IMR-90 (cell line): ENCODE measurements around the gene COL4A1. TPM values are rescaled to one million over a fixed set of nuclear protein-coding genes. Genes with fewer than 3 reads are reported as not detected.

Experiments
- ATAC-seq: fragments of 200-7000 bp; cut with Tn5 transposase; 2 replicates; pipeline ENCODE4 v1.9.1; 2020; ENCODE audit warnings: low read depth, mild to moderate bottlenecking, moderate library complexity
- BruUV-seq: library from RNA; stranded (reverse); fragments of 400-500 nt; replicated peaks from 2 replicates; lab custom pipeline; 2021; lab: Mats Ljungman, UMichigan
- CTCF ChIA-PET: fragments of 300-600 bp; formaldehyde crosslinking; extraction: SDS; loops from one replicate; lab custom pipeline; 2021; ENCODE audit warnings: antibody characterized with exemption; lab: Yijun Ruan, JAX
- POLR2A ChIA-PET: fragments of 300-600 bp; sonication (Branson Sonifier 250); formaldehyde crosslinking; loops from one replicate; lab custom pipeline; 2022; ENCODE audit warnings: antibody characterized with exemption; ENCODE audit not compliant: unreplicated experiment; lab: Charles Lee
- DNase-seq: peaks from one replicate; pipeline ENCODE4 v3.0.0; 2013
- H2AFZ ChIP-seq: replicated peaks from 2 replicates; pipeline ENCODE3; 2013; ENCODE audit warnings: low read length, mild to moderate bottlenecking; ENCODE audit not compliant: poor library complexity
- H2AK5ac ChIP-seq: 2 replicates; pipeline ENCODE4 v1.6.1; 2013; ENCODE audit warnings: low read depth, low read length, inconsistent platforms
- H2AK9ac ChIP-seq: replicated peaks from 2 replicates; pipeline ENCODE3; 2013; ENCODE audit warnings: mild to moderate bottlenecking, low read depth, low read length, moderate library complexity; ENCODE audit not compliant: poor library complexity
- H2BK120ac ChIP-seq: 2 replicates; pipeline ENCODE4 v1.6.1; 2013; ENCODE audit warnings: low read depth, low read length, inconsistent platforms
- H2BK15ac ChIP-seq: 3 replicates; pipeline ENCODE4 v1.6.1; 2013; ENCODE audit warnings: low read depth, low read length, inconsistent platforms
- H2BK20ac ChIP-seq: 2 replicates; pipeline ENCODE4 v1.6.1; 2013; ENCODE audit warnings: low read depth, mild to moderate bottlenecking, inconsistent platforms, low read length, moderate library complexity
- H2BK5ac ChIP-seq: 2 replicates; pipeline ENCODE4 v1.6.1; 2013; ENCODE audit warnings: mild to moderate bottlenecking, low read depth, low read length, inconsistent platforms; ENCODE audit not compliant: poor library complexity, severe bottlenecking
- H3K14ac ChIP-seq: replicated peaks from 2 replicates; pipeline ENCODE4 v1.6.1; 2013; ENCODE audit warnings: low read depth, low read length, inconsistent platforms
- H3K18ac ChIP-seq: 2 replicates; pipeline ENCODE4 v1.6.1; 2013; ENCODE audit warnings: low read depth, low read length, control low read depth
- H3K23ac ChIP-seq: 2 replicates; pipeline ENCODE4 v1.6.1; 2013; ENCODE audit warnings: low read depth, low read length, inconsistent platforms
- H3K27ac ChIP-seq: 2 replicates; pipeline ENCODE4 v1.5.1; 2013; ENCODE audit warnings: mild to moderate bottlenecking, control low read depth, low read length; ENCODE audit not compliant: insufficient read depth
- H3K27me3 ChIP-seq: 2 replicates; pipeline ENCODE4 v1.6.1; 2013; ENCODE audit warnings: low read length; ENCODE audit not compliant: control insufficient read depth, insufficient read depth
- H3K36me3 ChIP-seq: 2 replicates; pipeline ENCODE4 v1.6.1; 2013; ENCODE audit warnings: low read length, mixed read lengths; ENCODE audit not compliant: control insufficient read depth, insufficient read depth
- H3K4ac ChIP-seq: 2 replicates; pipeline ENCODE4 v1.6.1; 2013; ENCODE audit warnings: low read depth, low read length, inconsistent platforms
- H3K4me1 ChIP-seq: 2 replicates; pipeline ENCODE4 v1.6.1; 2013; ENCODE audit warnings: low read length, mixed read lengths; ENCODE audit not compliant: control insufficient read depth, insufficient read depth
- H3K4me2 ChIP-seq: 2 replicates; pipeline ENCODE4 v1.6.1; 2013; ENCODE audit warnings: low read depth, mild to moderate bottlenecking, control low read depth, low read length, moderate library complexity
- H3K4me3 ChIP-seq: 2 replicates; pipeline ENCODE4 v1.5.1; 2013; ENCODE audit warnings: low read depth, mild to moderate bottlenecking, control low read depth, low read length, moderate library complexity; ENCODE audit not compliant: insufficient read depth
- H3K56ac ChIP-seq: 2 replicates; pipeline ENCODE4 v1.6.1; 2013; ENCODE audit warnings: low read length, inconsistent platforms; ENCODE audit not compliant: insufficient read depth; ENCODE audit errors: extremely low read depth
- H3K79me1 ChIP-seq, 2 experiments: 2 replicates each; pipeline ENCODE4 v1.6.1; 2013; ENCODE audit warnings: low read length in 2 of 2, inconsistent platforms in 1 of 2, low read depth in 1 of 2
- H3K9ac ChIP-seq: 2 replicates; pipeline ENCODE4 v1.6.1; 2013; ENCODE audit warnings: low read depth, low read length, control low read depth
- H3K9me1 ChIP-seq: 2 replicates; pipeline ENCODE4 v1.6.1; 2013; ENCODE audit warnings: low read length, inconsistent platforms; ENCODE audit not compliant: insufficient read depth
- H3K9me3 ChIP-seq: 2 replicates; pipeline ENCODE4 v1.6.1; 2013; ENCODE audit warnings: low read length; ENCODE audit not compliant: control insufficient read depth, insufficient read depth
- H4K20me1 ChIP-seq: 2 replicates; pipeline ENCODE4 v1.6.1; 2013; ENCODE audit warnings: low read length, inconsistent platforms; ENCODE audit not compliant: insufficient read depth
- H4K5ac ChIP-seq: 2 replicates; pipeline ENCODE4 v1.6.1; 2013; ENCODE audit warnings: mild to moderate bottlenecking, low read depth, low read length, control low read depth
- H4K8ac ChIP-seq, 2 experiments: 2 replicates each; pipeline ENCODE4 v1.6.1; 2013; ENCODE audit warnings: low read depth in 2 of 2, low read length in 2 of 2, control low read depth in 1 of 2, inconsistent platforms in 1 of 2
- H4K91ac ChIP-seq: 2 replicates; pipeline ENCODE4 v1.6.1; 2013; ENCODE audit warnings: low read depth, low read length, inconsistent platforms; ENCODE audit not compliant: insufficient read depth
- MXI1 ChIP-seq: IDR thresholded peaks from 2 replicates; pipeline ENCODE4 v1.6.1; 2012; ENCODE audit warnings: low read depth, mild to moderate bottlenecking, low read length, moderate library complexity, borderline replicate concordance
- WGBS, 2 experiments: methylation state at CpG; one replicate each; pipeline versions ENCODE4 v1.1.5 to v1.1.7; 2013; ENCODE audit warnings: missing lambda C conversion rate in 2 of 2; ENCODE audit not compliant: insufficient read length in 1 of 2; ENCODE audit errors: extremely low coverage in 2 of 2; 5-methylcytosine and 5-hydroxymethylcytosine counted together
- dilution Hi-C: fragments of 300-500 bp; cut with HindIII; formaldehyde crosslinking; loops from one replicate; pipeline ENCODE4 v1.14.3; 2018; ENCODE audit warnings: low sequenced_read_pairs; ENCODE audit not compliant: unreplicated experiment
- in situ Hi-C: fragments of 300-500 bp; cut with MboI; formaldehyde crosslinking; loops from 3 replicates; pipeline ENCODE4 v1.14.3; 2019; ENCODE audit warnings: low sequenced_read_pairs, inconsistent platforms, mixed read lengths
- intact Hi-C: fragments of 100-400 bp; cut with micrococcal nuclease; formaldehyde crosslinking; loops from 2 replicates; pipeline ENCODE4 v1.10.0; 2022
- polyA plus RNA-seq, 3 experiments: library from polyadenylated mRNA; depleted of rRNA; stranded (reverse); fragments of >200 nt; gene quantifications; 2 replicates each; pipeline ENCODE4 v1.2.3, GENCODE V29; 2012; ENCODE audit warnings: low replicate concordance in 1 of 3
- total RNA-seq: library from RNA; depleted of rRNA; stranded (reverse); fragments of >200 nt; gene quantifications from 2 replicates; pipeline ENCODE4 v1.2.3, GENCODE V29; 2012

COL4A1 gene
- total and polyA plus RNA-seq, 2 of the 4 experiments (the other 2 are of a cell fraction), result 230 to 337 TPM

DNA sequence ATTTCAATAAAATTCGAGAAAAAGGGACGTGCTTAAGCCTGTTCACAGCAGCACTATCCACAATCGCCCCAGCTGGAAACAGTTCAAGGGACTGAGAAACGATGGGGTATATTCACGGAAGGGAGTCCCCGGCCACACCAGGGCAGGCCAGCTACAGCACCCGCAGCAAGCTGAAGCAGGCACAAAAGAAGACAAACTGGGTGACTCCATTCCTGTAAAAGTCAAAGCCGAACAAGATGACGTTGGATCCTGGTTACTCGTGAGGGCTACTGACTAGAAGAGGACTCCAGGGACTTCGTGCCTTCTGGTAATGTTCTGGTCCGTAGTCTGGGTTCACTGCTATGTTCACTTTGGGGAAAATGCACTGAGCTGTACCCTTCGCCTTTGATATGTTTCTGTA is 57.6 kb downstream of the COL4A1 start:
- Histone ChIP-seq H3K56ac (0 out of 2 replicates have a peak overlapping the region, but pooled peaks have one; percentile 32), H4K91ac (peak overlapping the region; percentile 99), H2AK5ac (peak overlapping the region; percentile 100), H3K9me1 (peaks cover 41% of the 10 kb centered on the region), H4K8ac (peak overlapping the region; percentile 90 to 99), H2BK15ac (peak overlapping the region; percentile 85), H3K9me3 (no peaks in the 10 kb centered on the region), H3K23ac (peak overlapping the region; percentile 92; the same call in 1 of the 2 replicates), H3K14ac (peak overlapping the region; percentile 96), H3K4ac (peak overlapping the region; percentile 100), H3K36me3 (peaks cover 18% of the 10 kb centered on the region), H3K4me1 (peaks cover 43% of the 10 kb centered on the region), H2BK5ac (peak overlapping the region; percentile 100), H3K4me2 (no peak overlapping the region), H4K5ac (peak overlapping the region; percentile 96), H3K27me3 (no peaks in the 10 kb centered on the region), H3K9ac (no peak overlapping the region; the same call in 1 of the 2 replicates), H4K20me1 (peaks cover 32% of the 10 kb centered on the region), H3K18ac (peak overlapping the region; percentile 99), H2BK20ac (peak overlapping the region; percentile 99), H2AK9ac (peak overlapping the region; percentile 48), H3K4me3 (no peak overlapping the region), H2BK120ac (peak overlapping the region; percentile 98), H3K79me1 (peaks cover 32 to 67% of the 10 kb centered on the region in 2 experiments; a peak in 3 of 4 replicates), H2AFZ (peak overlapping the region; percentile 59), H3K27ac (peak overlapping the region; percentile 99)
- dilution Hi-C loops (no loop called here), in situ Hi-C loops (no loop called here), intact Hi-C loops (loop anchor here (2.0 kb wide), 1 partner anchor 55 kb away; no protein-coding TSS in a partner anchor)
- no peak for TF ChIP-seq MXI1
- CTCF ChIA-PET, result no interaction called here
- DNase-seq (no peak), ATAC-seq (no peak)
- POLR2A ChIA-PET, result no interaction called here
- 100% methylated on average over 5 of the region's 13 CpGs; no CpG with 5 or more reads in 1 of the 2 experiments for WGBS, 2 experiments
- BruUV-seq, result no TSS peak
